ENCODE results near the gene SCN9A. TPM values are rescaled to one million over a fixed set of nuclear protein-coding genes. Genes with fewer than 3 reads are reported as not detected.
A peak's percentile ranks its signal among the peaks of the same experiment; 100 is the strongest.

SCN9A gene
- total and polyA plus RNA-seq, 2 of the 8 experiments (the other 6 are each of a cell fraction or from before 2014, with no cell fraction given) = 1.6 to 6.2 TPM

GRCh38 chr2:166184789-166185188 is 191.0 kb downstream of the SCN9A start:
- Histone ChIP-seq H3K4me3 (ENCODE audit: extremely low read depth in 1 of 4, insufficient read depth in 2 of 4, low read depth in 3 of 4, low read length in 4 of 4) (no peak overlapping the region), H3K9ac (replicated peaks in 1 of 4; ENCODE audit: extremely low read depth in 1 of 4, low read depth in 3 of 4, low read length in 3 of 4) (peak overlapping the region in 1 of 4 experiments; percentile 12; a peak in 1 of 7 replicates), H2BK15ac (ENCODE audit: low read length) (no peak overlapping the region), H3K9me3 (ENCODE audit: insufficient read depth in 2 of 2, low read depth in 1 of 2, low read length in 1 of 2) (no peaks in the 10 kb centered on the region), H2BK5ac (ENCODE audit: low read depth, low read length) (no peak overlapping the region), H3K36me3 (ENCODE audit: control insufficient read depth in 2 of 4, insufficient read depth in 4 of 4, low read length in 3 of 4) (no peaks in the 10 kb centered on the region), H2BK12ac (ENCODE audit: low read depth, low read length) (no peak overlapping the region), H3K4me2 (ENCODE audit: insufficient read depth in 1 of 2, low read depth in 2 of 2, low read length in 2 of 2) (no peak overlapping the region), H3K23ac (ENCODE audit: insufficient read length) (no peak overlapping the region), H4K20me1 (replicated peaks in 1 of 2; ENCODE audit: control insufficient read depth in 1 of 2, insufficient read depth in 2 of 2, low read length in 2 of 2) (no peaks in the 10 kb centered on the region), H4K8ac (ENCODE audit: extremely low read depth, insufficient read depth, low read length) (no peak overlapping the region), H2BK120ac (replicated peaks; ENCODE audit: low read depth, low read length) (no peak overlapping the region), H3K79me2 (ENCODE audit: control insufficient read depth in 1 of 2, insufficient read depth in 2 of 2, low read length in 2 of 2) (no peaks in the 10 kb centered on the region), H3K4ac (replicated peaks; ENCODE audit: insufficient read length, low read depth, low read length) (no peak overlapping the region), H3K4me1 (replicated peaks in 1 of 4; ENCODE audit: control insufficient read depth in 3 of 4, insufficient read depth in 4 of 4, low read length in 3 of 4) (peaks cover 0 to 4% (median 0%) of the 10 kb centered on the region in 4 experiments; a peak in 2 of 7 replicates), H4K91ac (replicated peaks; ENCODE audit: insufficient read length, low read length) (no peak overlapping the region), H2AFZ (ENCODE audit: low read length) (peak overlapping the region; percentile 96), H3K14ac (ENCODE audit: insufficient read length) (no peak overlapping the region), H4K5ac (ENCODE audit: insufficient read length, low read depth, low read length) (no peak overlapping the region), H3K27me3 (replicated peaks in 1 of 4; ENCODE audit: control insufficient read depth in 3 of 4, extremely low read depth in 1 of 4, insufficient read depth in 3 of 4, low read length in 3 of 4) (no peaks in the 10 kb centered on the region), H3K56ac (replicated peaks; ENCODE audit: insufficient read length, low read depth, low read length) (no peak overlapping the region), H2BK20ac (ENCODE audit: low read length) (no peak overlapping the region), H2AK5ac (ENCODE audit: low read depth, low read length) (no peak overlapping the region), H3K18ac (ENCODE audit: extremely low read depth, low read length) (no peak overlapping the region), H3K23me2 (ENCODE audit: low read depth, low read length) (no peaks in the 10 kb centered on the region), H3K27ac (ENCODE audit: low read depth, low read length) (no peak overlapping the region), H3K79me1 (ENCODE audit: low read depth, low read length) (no peaks in the 10 kb centered on the region)
- ChIA-PET POLR2A (ENCODE audit: partially characterized antibody) (no interaction called here), CTCF (ENCODE audit: partially characterized antibody) (interaction anchor here (1.2 kb wide), 1 partner anchor 29 kb away, joined by 4 read pairs; no protein-coding TSS in a partner anchor)
- FAIRE-seq (no peak), DNase-seq (ENCODE audit: low read depth in 1 of 2, low spot score in 2 of 2) (no peak)
- WGBS, 2 experiments (ENCODE audit: extremely low coverage in 1 of 2, insufficient coverage in 1 of 2, insufficient read length in 1 of 2, insufficient replicate concordance in 2 of 2, low coverage in 1 of 2, low lambda C conversion rate in 2 of 2, missing lambda C conversion rate in 1 of 2) = 84% methylated on average over 3 of the region's 3 CpGs; no CpG with 5 or more reads in 1 of the 2 experiments
- TF ChIP-seq POU5F1 (IDR thresholded peaks at IDR 0.05; ENCODE audit: low read depth, low read length) (no peak), KDM5A (IDR thresholded peaks at IDR 0.05; ENCODE audit: low read length) (no peak), BCL11A (IDR thresholded peaks at IDR 0.05; ENCODE audit: low read depth in 2 of 2, low read length in 2 of 2) (no peak), EGR1 (IDR thresholded peaks at IDR 0.05; ENCODE audit: borderline replicate concordance, low read depth, low read length) (no peak), RFX5 (IDR thresholded peaks at IDR 0.05; ENCODE audit: borderline replicate concordance, low read depth, low read length) (no peak), NRF1 (IDR thresholded peaks at IDR 0.05; ENCODE audit: low read depth, low read length) (no peak), BACH1 (IDR thresholded peaks at IDR 0.05; ENCODE audit: low read length) (no peak), SIX5 (IDR thresholded peaks at IDR 0.05; ENCODE audit: low read depth, low read length) (no peak), PHF8 (conservative IDR thresholded peaks at IDR 0.05; ENCODE audit: low read depth, low read length) (no peak), CHD2 (IDR thresholded peaks at IDR 0.05; ENCODE audit: low read length) (no peak), KDM4A (IDR thresholded peaks at IDR 0.05; ENCODE audit: low read depth, low read length, severe bottlenecking) (no peak)

All from H1 (cell line).